Measurements from ENCODE around the gene CTNNBL1.

The CTNNBL1 gene

GRCh38 chr20:37759761-37760209, 66.0 kb downstream of the CTNNBL1 start:
- no peak overlapping the region for H3K4me3 ChIP-seq (ENCODE audit: low read length)
- no peak for DNase-seq (ENCODE audit: low read depth)
- TF ChIP-seq, protein P1, sequence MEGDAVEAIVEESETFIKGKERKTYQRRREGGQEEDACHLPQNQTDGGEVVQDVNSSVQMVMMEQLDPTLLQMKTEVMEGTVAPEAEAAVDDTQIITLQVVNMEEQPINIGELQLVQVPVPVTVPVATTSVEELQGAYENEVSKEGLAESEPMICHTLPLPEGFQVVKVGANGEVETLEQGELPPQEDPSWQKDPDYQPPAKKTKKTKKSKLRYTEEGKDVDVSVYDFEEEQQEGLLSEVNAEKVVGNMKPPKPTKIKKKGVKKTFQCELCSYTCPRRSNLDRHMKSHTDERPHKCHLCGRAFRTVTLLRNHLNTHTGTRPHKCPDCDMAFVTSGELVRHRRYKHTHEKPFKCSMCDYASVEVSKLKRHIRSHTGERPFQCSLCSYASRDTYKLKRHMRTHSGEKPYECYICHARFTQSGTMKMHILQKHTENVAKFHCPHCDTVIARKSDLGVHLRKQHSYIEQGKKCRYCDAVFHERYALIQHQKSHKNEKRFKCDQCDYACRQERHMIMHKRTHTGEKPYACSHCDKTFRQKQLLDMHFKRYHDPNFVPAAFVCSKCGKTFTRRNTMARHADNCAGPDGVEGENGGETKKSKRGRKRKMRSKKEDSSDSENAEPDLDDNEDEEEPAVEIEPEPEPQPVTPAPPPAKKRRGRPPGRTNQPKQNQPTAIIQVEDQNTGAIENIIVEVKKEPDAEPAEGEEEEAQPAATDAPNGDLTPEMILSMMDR (IDR thresholded peaks at IDR 0.05; ENCODE audit: insufficient read depth, low read depth, low read length, missing control alignments) = no peak

DNA sequence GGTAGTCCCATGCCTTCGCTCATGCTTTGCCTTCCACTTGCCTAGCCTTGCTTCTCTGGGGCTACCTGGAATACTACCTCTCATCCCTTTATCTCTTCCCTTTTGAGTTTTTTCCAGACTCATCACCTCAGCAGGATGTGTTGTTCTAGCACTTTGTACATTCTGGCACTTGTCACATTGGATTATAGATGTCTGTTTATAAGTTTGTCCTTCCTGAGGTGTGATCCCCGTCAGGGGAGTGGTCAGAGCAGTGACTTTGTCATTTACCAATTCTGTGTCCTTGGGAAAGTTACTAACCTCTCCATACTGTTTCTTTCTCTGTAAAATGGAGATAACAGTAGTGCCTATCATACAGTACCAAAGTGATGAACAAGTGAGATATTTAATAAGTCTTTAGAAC, 66.5 kb downstream of the CTNNBL1 start:
- no peak for DNase-seq (ENCODE audit: low read depth)
- H3K4me3 ChIP-seq (ENCODE audit: low read length) = no peak overlapping the region
- TF ChIP-seq, protein P1 (IDR thresholded peaks at IDR 0.05; ENCODE audit: insufficient read depth, low read depth, low read length, missing control alignments) = no peak

DNA sequence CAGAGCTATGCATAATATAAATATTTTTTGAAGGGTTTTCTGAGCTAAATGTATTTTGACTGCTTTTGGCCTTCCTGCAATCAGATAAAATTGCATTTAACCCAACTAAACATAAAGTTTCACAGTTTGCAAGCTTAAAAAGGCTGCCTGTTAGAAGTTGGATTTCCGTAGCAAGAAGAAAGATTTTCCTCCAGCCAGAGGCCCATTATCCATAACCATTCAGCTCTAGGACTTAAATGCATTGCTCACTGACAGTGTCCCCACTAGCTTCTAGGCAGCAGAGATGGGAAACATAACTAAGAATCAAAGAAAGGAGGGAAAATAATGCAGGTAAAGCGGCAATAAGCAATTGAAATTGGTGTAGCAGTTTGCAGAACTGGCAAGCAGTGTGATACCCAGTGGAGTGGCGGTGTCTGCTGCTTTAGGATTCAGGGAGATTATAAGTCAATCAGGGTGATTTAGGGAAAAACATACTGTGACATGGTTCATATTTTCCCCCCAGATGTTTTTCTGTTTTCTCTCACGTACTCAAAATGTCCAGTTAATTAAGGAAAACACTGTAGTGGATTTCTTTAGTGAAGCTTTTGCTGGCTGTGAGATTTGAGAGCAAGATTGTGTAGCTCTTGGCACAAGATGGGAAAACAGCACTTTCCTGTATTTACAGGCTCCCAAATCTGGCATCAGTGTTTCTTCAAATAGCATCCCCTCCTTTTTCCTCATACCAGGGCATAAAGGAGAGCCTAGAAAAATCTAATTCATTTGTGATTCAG, 69.1 kb downstream of the CTNNBL1 start:
- H3K4me3 ChIP-seq (ENCODE audit: low read length) = no peak overlapping the region
- TF ChIP-seq, protein P1 (IDR thresholded peaks at IDR 0.05; ENCODE audit: insufficient read depth, low read depth, low read length, missing control alignments) = no peak
- no peak for DNase-seq (ENCODE audit: low read depth)

DNA sequence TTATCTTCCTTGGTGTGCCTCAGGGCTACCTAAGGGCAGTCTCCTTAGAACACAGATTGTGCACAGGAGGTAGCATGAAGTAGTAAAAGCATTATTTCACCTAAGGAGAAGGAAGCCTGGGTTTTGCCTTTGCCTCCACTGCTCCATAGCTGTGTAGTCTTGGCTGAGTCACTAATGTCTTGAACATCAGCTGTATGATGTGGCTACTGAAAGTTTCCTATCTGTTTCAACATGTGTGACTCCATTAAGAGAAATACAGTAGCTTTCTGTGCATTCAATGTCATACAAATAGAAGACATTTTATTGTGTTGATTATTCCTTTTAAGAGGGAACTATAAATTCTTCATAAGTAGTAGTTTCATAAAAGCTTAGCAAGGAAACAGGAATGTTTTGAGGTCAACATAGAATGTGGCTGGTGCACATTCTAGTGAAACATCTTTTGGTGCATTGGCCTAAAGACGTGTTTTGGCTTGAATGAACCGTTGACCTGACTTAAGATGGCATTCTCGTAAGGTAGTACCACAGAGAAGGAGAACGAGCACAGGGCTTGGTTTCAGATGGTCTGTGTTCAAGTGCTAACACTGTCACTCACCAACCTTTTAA, 70.6 kb downstream of the CTNNBL1 start:
- TF ChIP-seq, protein P1 (IDR thresholded peaks at IDR 0.05; ENCODE audit: insufficient read depth, low read depth, low read length, missing control alignments) = no peak
- DNase-seq (ENCODE audit: low read depth) = peak; percentile 82
- no peak overlapping the region for H3K4me3 ChIP-seq (ENCODE audit: low read length)

DNA sequence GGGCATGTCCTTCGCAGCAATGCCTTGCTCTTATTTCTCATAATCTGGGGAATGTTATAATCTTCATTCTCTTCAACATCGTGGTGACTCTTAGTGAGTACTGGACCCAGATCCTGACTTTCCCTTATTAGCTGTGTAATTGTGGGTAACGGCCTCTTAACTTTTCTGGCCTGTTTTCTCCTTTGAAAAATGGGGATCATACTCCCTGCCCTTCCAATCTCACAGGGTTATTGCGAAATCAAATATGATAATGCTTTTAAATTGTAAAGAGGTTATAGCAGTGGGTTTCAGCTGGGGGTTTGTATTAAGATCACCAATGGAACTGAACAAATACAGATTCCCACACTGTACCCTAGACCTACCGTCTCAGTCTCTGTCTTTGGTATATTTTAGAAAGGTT, 77.1 kb downstream of the CTNNBL1 start:
- no peak overlapping the region for H3K4me3 ChIP-seq (ENCODE audit: low read length)
- TF ChIP-seq, protein P1 (IDR thresholded peaks at IDR 0.05; ENCODE audit: insufficient read depth, low read depth, low read length, missing control alignments) = no peak
- no peak for DNase-seq (ENCODE audit: low read depth)

GRCh38 chr20:37773291-37773826, 79.5 kb downstream of the CTNNBL1 start:
- DNase-seq (ENCODE audit: low read depth) = no peak
- no peak overlapping the region for H3K4me3 ChIP-seq (ENCODE audit: low read length)
- TF ChIP-seq, protein P1 (IDR thresholded peaks at IDR 0.05; ENCODE audit: insufficient read depth, low read depth, low read length, missing control alignments) = no peak
